ENCODE data around the gene ROS1.

Gene ROS1

DNA sequence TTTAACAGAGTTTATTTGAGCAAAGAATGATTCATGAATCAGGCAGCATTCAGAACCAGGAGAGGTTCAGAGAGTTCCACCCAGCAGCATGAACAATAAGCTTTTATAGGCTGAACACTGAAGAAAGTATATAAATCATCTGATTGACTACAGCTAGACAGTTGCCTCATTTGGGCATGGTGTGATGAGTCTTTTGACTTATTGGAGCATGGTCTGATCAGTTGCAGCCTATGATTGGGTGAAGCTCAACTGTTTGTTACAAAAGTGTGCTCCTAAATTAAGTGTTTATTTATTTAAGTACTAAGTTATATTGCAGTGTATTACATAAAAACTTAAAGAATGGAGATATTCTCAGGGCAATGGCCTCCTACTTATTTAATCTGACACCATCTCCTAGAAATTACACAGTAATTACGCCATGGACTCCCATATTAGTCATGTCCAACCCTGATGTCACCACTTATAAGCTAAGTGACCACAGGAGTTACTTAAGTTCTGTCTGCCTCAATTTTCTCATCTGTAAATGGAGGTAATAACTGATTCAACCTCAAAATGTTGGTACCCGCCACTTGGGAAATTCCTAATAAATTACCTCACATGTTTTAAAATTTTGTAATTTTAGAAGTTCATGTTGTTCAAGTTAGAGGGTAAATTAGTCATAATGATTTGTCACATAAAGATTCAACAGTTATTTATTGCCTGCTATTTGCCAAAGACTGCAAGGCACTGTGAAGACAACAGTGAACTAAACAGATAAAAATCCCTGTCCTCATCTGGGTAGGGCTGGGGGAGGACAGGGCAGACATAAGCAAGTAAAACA lies 15.2 kb upstream of the ROS1 start:
- DNase-seq (ENCODE audit: low spot score): no peak

GRCh38 chr6:117432273-117432672 lies 6.5 kb upstream of the ROS1 start:
- no peak for DNase-seq (ENCODE audit: low spot score)

- DNase-seq (ENCODE audit: low spot score): no peak
Observed at GRCh38 chr6:117423754-117424153, 2.0 kb downstream of the ROS1 start.

- DNase-seq (ENCODE audit: low spot score): no peak
Observed at GRCh38 chr6:117418320-117418719, 7.4 kb downstream of the ROS1 start.

DNA sequence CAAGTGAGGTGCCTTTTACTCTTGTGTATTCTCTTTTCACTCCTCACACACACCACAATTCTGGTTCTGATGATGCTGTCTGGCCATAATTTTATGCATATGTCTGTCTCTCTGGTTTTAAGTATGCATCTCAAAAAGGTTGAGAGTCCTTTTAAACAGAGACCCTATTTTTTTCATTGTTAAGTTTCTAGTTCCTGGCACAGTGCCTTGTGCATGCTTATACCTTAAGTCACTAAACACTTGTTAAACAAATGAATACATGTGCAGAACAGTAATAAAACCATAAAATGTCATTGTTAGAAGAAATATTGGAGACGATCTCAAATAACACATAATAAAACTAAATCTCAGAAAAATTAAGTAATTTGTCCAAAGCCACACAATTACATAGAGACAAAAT lies 7.9 kb downstream of the ROS1 start:
- DNase-seq (ENCODE audit: low spot score): no peak

- DNase-seq (ENCODE audit: low spot score): no peak
Observed at GRCh38 chr6:117414770-117415169, 11.0 kb downstream of the ROS1 start.

DNA sequence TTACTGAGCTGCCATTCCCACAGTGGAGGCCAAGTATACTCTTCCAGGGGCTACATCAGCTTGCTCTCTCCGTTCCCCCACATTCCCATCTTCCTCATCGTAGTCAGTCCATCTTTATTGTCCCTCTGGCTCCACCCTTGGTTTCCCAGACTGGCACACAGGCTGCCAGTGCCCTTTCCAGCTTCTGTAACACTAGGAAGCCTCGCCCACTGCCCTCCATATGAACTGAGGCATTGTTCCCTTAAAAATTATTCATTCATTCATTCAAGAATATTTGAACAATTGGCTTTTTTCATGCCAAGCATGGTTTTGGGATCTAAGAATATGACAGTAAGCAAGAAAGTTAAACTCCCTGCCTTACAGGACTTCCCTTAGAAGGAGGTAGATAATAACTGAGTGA lies 14.3 kb downstream of the ROS1 start:
- DNase-seq (ENCODE audit: low spot score): no peak

GRCh38 chr6:117409863-117410262 lies 15.9 kb downstream of the ROS1 start:
- no peak for DNase-seq (ENCODE audit: low spot score)

DNA sequence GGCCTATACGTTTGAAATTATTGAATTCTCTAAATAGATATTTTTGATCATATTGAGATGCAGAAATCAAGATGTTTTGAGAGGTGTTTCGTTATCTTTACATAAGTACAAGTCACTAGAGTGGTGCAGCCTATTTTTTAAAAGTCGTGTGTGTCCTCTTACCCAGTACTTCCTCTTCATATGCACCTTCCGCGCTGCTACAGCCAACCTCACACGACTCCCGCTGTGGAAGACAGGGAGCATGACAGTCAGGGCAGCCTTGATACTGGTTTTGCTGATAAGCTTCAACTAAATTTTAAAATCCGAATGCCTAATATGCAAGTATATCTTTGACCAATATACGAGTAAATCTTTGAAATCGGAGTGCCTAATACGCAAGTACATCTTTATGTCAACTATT lies 16.3 kb downstream of the ROS1 start:
- no peak for DNase-seq (ENCODE audit: low spot score)

DNA sequence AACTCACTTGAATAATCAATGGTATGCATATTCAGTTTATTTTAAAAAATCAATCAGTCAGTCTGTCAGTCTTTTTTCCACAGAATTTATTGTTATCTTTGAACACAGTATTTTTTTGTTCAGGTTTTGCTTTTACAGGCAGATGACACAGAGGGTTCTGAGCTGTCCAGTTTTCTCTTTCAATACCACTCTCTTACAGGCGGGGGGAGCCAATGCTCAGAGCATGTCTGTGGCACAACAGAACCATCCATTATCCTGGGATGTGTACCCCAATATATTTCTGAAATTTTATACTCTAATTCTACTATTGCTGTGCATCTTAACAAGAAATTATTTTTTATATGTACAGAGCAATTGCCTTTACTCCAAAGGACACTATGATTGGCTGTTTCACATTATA lies 21.2 kb downstream of the ROS1 start:
- no peak for DNase-seq (ENCODE audit: low spot score)

DNA sequence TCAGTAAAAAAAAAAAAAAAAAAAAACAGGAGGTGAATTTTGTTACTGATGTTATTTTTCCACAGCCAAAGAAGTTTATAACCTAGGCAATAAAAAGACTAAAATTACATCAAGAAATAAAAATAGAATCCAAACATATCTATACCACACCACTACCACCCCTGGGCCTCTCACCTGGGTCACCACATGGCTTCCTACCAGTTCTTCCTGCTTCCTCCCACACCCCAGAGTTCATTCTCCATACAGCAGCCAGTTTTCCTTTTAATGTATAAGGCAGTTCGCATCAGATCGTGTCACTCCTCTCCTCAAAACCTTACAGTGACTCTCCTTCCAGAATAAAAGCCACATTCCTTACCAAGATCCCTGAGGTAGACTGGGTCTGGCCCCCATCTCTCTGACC lies 23.9 kb downstream of the ROS1 start:
- DNase-seq (ENCODE audit: low spot score): no peak

DNA sequence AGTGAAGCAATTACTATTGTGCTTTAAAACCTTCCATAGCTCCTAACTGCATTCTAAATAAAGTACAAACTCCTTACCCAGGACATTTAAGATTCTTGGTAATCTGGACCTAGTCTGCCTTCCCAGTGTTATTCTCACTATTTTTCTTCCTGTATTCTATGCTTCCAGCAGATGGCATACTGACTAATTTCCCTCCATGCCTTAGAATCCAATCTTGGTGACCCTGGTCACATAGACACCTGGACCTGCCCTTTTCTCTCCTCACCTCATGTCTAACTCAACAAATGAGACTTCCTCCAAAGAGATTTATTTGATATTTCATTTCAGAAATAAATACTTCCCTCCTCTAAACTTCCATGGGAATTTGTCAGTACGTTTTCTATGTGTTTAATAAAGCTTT lies 25.8 kb downstream of the ROS1 start:
- DNase-seq (ENCODE audit: low spot score): no peak

DNA sequence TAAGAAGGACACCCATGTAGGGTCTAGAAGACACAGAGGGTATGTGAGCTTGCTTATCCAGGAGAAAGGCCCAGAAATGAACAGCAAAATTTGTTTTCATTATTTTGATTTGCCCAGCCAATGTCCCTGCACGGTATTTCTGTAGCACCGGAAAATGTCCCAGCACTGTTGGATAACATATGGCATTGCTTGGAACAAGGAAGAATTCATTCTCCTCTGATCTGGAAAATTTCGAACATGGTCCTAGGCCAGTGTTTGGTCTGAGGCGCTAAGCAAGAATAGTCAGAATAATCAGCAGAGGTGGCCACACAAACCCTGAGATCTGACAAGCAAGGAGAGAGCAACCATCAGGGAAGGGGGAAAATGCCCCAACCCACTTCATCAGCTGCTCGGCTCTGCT lies 26.6 kb downstream of the ROS1 start:
- no peak for DNase-seq (ENCODE audit: low spot score)

DNA sequence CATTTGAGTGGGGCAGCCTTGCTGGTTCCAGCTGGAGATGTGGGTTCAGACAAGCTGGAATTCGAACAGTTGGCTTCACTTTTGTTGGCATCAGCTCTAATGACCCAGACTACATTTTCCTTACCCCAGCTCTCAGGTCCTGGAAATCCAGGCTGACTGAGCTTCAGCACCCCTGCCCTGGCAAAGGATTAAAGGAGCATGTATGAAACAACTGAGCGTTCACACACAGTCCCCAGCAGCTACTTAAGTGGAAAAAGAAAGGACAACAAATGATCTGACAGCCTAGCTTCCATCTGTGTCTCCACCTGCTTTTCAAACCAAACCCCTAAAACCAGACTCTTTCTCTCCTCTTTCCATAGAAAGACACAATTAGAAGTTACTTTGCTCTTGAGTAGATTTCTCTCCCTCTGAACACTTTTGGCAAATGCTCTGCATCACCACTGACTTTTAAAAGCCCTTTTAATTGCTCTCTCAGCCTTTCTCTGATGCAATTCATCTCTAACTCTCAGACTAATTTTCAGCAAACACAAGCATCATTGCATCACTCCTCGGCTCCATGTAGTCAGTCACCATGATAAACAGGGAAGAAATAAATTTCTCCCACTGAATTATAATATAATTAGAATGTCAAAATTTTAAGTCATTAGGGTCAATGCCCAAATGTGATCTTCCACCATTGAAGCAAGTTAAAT lies 28.1 kb downstream of the ROS1 start:
- no peak for DNase-seq (ENCODE audit: low spot score)

GRCh38 chr6:117396228-117396627 lies 29.5 kb downstream of the ROS1 start:
- no peak for DNase-seq (ENCODE audit: low spot score)

DNA sequence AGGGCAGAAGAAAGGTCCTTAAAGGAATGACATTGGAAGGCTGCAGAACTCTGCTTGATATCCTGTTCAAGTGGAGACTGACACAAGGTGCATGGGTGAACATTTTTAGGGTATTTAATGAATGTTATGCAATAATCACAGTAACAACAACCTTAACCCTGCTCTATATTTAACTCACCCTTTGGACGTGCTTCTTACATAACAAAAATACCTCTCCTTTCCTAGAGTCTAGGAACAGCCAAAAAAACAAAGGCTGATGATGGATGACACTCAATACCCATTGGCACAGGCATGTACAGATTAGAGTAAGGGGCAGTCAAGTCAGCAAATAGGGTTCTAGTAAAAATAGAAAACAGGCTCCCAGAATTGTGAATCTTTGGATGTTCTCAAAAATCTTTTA lies 30.6 kb downstream of the ROS1 start:
- DNase-seq (ENCODE audit: low spot score): no peak

DNA sequence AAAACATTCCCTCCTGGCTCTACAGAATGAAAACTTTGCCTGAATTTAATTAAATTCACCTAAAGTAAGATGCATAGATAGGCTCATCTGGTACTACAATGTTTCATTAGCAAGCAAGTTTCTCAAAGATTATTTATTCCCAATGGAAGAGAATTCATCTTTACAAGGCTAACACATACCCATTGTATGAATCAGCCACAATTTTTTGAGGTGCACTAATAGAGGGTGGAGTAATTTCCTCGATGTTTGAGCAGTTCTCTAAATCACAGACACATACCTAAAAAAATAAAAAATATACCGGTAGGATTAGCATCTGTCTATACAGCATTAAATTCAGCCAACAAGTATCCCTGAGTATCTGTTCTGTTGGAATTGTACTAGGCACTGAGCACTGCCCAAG lies 32.7 kb downstream of the ROS1 start:
- DNase-seq (ENCODE audit: low spot score): no peak

DNA sequence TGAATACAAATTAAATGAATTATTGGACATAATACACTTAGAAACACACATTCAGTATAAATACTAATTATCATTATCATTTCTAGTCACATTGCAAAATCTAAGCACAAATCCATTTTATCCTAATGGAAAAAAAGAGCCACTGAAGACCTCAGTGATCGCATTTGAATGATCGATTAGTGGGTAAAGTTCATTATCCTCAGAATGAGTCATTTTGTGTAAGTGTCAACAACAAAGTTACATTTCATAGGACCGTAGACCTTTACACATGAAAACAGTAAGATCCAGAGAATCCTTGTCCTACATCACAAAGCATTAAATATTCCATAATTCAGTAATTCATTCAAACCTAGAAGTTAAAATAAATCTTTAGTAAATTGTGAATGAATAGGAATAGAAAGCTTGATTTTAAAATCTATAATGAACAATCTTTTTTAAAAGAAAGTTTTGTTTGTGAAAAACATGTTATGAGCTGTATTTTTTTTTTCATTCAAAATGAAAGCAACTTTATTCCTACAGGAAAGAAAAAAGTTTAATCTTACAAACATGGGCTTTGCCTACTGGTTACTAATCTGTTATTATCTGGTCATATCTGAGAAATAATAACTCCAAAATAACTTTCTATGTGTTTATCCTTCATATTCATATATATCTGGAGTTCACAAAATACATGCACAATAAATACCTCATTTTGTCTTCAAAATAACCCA lies 33.7 kb downstream of the ROS1 start:
- DNase-seq (ENCODE audit: low spot score): no peak

DNA sequence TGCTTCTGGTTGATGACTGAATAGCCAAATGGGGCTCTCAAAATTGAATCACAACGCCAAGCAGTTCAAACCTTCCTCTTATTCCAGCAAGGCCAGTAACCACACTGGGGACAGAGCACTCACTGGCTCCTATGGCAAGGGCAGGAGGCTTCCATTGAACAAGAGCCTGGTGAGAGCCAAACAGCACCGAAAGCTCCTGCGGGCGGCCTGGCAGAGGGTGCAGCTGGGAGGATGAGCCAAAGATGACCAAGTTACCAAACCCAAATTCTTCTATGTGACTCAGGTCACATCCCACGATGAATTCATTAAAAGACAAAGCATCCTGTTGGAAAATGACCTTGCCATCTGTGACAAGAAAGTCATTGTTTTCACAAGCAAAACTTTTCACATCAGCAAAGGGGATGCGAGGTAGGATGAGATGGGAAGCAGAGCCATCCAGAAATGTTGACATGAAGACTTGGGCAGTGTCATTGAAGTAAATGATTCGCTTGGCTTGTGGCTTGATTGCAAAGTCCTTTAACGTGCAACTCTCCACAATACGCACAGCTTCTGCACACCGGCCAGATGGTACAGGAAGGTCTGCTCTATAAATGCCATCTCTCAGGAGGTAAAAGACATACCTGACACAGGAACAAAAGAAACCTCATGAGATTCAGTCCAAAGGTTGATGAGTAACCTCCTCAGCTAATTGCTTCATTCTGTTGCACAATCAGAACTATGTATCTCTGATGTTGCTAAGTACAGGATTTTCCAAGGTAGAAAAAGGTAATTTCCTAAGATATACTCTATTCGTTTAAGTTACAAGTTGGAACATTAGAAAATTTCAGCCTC lies 36.3 kb downstream of the ROS1 start:
- no peak for DNase-seq (ENCODE audit: low spot score)

DNA sequence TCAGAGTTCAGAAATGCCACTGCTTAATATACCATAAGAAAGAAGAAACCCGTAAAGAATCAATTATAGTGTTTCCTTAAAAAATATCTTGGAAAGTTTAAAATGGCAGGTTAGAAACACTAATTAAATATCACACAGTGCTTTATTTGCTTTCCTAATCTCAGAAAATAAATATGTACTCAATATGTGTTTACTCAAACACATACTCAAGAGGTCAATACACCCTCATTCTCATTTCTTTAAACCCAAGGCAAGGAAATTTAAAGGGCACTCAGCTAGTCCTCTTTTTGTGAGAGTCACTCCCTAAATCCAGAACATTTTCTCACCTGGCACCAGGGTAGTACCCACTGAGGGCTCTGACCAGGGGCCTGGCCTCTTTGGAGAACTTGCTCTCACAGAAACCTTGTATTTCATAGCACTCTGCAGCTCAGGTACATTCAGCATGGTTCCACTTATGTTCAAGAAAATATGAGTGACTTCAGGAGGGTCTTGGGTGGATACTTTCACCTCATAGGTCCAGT lies 38.2 kb downstream of the ROS1 start:
- no peak for DNase-seq (ENCODE audit: low spot score)

DNA sequence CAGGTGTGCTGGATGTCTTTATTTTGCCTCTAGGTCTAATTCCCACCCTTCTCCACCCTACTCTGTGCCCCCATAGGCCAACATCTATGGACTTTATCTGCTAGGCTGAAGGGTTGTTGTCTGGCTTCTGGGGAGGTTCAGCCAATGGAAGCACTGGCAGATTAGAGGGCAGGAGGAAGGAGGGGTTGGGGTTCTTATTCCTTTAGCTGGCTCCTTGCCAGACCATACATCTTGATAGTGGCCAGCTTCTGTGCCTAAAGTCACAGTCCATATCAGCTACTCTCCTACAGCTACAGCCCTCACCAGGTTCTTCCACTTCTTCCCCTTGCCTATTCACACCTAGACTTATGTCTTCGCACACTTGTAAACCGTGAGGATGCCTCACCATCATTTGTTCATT lies 41.1 kb downstream of the ROS1 start:
- no peak for DNase-seq (ENCODE audit: low spot score)

DNA sequence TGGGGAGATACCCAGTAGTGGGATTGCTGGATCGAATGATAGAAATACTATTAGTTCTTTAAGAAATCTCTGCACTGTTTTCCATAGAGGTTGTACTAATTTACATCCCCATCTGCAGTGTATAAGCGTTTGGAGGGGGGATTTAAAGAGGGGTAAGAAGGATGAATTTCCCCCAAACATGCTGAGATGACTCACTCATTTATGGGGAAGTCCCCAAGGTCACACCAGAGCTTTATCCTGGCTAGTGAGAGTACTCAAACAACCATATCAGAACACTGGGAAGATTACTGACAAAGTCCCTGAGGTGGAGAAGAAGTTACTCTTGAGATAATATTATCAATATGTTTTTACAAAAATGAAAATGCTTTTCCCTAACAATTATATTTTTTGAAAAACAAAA lies 44.0 kb downstream of the ROS1 start:
- DNase-seq (ENCODE audit: low spot score): no peak
